ENCODE measurements around the gene WSB1.

- no peak for TF ChIP-seq CTCF (IDR thresholded peaks at IDR 0.05; ENCODE audit: insufficient read depth, low read length)
- no peak for TF ChIP-seq POLR2AphosphoS5 (IDR thresholded peaks at IDR 0.05; ENCODE audit: low read depth)
- TF ChIP-seq SPI1 (IDR thresholded peaks at IDR 0.05; ENCODE audit: borderline replicate concordance, low read depth) = no peak
- no peak for TF ChIP-seq REST (IDR thresholded peaks at IDR 0.05; ENCODE audit: insufficient replicate concordance, low read depth)
These were observed 35.4 kb downstream of the WSB1 start for GRCh38 chr17:27329146-27329805.
